NCI-H69 (cell line): ENCODE results near the gene SPATA2L.

Experiments
- DNase-seq: peaks from one replicate; lab custom pipeline; 2025; lab: John Stamatoyannopoulos, UW

Gene SPATA2L

DNA sequence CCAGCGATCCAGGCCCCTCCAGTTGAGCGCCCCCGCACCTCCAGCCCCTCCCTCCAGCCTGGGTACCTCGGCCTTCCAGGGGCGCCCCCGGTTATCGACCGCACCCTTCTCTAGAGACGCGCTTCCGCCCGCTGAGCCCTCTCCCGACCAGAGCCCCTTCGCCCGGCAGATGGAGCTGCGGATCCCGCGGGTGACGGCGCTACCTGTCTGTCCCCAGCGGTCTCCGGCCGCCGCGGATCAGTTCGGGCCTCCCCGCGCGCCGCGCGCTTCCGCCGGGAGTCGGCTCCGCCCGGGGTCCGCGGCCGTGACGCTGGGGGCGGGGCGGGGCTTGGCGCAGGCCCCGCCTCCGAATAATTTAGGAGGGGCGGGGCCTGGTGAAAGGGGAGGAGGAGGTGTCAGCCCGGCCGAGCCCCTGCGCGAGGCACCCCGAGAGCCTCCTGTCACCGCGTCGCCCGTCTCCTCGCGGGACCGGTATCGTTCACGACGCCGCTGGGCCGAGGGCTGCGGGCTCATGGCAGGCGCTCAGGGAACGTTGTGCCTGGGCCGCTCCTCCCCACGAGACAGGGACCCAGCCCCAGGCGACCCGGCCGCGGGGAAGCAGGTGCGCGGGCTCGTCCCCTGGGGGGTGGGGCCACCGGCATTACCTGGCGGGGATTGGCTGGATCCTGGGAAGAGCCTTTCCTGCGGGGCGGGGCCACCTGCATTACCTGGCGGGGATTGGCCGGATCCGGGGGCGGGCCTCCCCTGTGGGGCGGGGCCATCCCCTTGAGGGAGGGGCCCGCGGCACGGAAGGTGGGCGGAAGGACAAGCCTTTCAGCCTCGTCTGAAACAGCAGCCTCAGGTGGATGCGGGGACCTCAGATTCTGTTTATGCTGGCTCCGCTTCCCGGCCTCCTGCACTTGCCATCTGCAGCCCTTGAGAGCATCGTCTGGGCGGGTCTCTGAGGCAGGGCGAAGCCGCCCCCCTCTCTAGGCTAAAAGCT, at the start of gene SPATA2L:
Gene SPATA2L (minus strand): TSS at position 281 of the 982 bp plus-strand sequence. CDS start 473 bp downstream, outside the sequence.
- peak; percentile 96 for DNase-seq

GRCh38 chr16:89749637-89750036, 48.1 kb upstream of the SPATA2L start:
- no peak for DNase-seq

DNA sequence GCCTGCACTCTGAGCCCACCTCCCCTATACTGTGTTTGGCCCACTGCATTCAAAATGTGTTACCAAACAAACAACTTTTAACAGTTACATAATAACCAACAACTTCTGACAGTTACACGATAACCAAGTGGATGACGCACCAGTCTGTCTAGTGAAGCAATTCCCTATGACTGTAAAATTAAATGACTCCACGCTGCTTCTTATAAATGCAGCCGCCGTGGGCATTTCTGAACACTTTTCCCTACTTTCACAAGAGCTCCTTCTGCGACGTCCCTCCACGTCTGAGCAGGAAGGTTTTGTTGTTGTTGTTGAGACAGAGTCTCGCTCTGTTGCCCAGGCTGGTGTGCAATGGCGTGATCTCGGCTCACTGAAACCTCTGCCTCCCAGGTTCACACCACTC, 47.4 kb upstream of the SPATA2L start:
- DNase-seq: no peak

GRCh38 chr16:89748076-89748475, 46.6 kb upstream of the SPATA2L start:
- no peak for DNase-seq

DNA sequence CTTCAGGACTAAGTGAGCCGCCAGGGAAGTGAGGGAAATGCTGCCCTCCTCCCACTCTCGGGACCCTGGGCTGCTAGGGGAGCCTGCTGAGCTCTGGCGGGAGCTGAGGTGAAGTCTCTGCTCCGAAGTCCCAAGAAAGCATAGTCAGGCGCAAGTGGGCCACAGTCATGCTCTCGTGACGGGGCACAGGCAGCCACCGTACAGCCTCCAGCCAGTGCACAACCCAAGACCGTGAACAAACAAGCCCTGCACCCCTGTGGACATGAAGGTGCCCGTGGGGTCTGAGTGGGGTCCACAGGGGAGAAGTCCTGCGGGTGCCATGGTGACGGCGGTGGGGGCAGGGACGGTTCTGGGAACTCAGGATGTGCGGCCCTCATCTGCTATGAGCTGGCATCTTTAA, 44.5 kb upstream of the SPATA2L start:
- no peak for DNase-seq

DNA sequence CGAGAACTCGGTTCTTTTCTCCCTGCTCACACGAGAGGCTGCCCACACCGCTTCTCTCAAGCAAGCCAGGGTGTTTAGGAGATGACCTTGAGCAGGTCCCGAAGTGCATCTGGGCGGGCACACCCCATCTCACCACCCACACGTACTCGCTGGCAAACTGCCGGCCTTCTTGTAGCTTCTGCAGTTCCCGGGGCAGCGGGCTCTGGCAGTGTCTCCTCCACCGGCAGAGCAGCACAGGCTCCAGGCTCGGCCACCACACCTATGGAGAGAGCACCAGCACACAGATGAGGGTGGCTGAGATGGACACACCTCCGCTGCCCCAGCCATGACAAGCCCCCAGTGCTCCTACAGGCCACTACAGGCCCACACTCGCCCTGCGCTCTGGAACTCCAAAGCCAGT, 43.3 kb upstream of the SPATA2L start:
- DNase-seq: no peak

GRCh38 chr16:89742948-89743347, 41.4 kb upstream of the SPATA2L start:
- no peak for DNase-seq

GRCh38 chr16:89741342-89742014, 40.0 kb upstream of the SPATA2L start:
- DNase-seq: no peak

DNA sequence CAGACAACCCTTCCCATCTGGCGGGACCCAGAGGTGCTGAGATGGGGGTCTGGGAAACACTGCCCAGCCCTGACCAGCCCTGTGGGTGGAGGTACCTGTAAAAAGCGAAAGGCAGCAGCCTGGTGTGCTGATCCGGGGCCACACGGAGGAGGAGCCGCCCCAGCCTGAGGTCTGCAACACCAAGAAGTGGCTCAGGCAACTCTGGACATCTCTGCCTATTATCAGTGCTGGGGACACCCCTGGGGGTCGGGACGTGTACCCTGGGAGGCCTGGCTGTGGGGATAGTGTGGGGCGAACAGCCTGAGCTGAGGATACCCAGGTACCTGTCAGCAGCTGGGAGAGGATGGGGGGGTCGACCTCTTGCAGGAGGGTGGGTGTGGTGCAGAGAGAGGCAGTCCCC, 37.9 kb upstream of the SPATA2L start:
- DNase-seq: no peak

- DNase-seq: no peak
These were observed 37.2 kb upstream of the SPATA2L start for GRCh38 chr16:89738538-89739317.

GRCh38 chr16:89738072-89738377, 36.5 kb upstream of the SPATA2L start:
- no peak for DNase-seq

DNA sequence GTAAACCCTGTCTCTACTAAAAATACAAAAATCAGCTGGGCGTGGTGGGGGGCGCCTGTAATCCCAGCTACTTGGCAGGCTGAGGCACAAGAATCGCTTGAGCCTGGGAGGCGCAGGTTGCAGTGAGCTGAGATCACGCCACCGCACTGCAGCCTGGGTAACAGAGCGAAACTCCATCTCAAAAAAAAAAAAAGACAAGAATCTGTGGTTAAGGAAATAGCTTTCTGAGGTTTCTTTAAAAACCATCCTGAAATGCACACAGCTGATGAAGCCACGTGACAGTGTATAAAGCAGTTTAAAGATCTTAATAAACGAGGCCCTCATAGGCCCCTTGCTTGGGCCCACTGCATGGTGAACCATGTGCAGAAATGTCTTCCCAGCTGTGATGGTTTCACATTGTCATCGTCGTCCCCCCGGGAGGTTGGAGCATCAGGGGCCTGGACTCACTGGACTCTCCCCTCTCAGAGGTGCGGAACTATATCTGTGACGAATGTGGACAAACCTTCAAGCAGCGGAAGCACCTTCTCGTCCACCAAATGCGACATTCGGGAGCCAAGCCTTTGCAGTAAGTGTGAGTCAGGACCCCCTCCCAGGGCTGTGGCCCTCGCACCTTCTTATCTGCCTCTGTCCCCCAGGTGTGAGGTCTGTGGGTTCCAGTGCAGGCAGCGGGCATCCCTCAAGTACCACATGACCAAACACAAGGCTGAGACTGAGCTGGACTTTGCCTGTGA, 36.0 kb upstream of the SPATA2L start:
- no peak for DNase-seq

DNA sequence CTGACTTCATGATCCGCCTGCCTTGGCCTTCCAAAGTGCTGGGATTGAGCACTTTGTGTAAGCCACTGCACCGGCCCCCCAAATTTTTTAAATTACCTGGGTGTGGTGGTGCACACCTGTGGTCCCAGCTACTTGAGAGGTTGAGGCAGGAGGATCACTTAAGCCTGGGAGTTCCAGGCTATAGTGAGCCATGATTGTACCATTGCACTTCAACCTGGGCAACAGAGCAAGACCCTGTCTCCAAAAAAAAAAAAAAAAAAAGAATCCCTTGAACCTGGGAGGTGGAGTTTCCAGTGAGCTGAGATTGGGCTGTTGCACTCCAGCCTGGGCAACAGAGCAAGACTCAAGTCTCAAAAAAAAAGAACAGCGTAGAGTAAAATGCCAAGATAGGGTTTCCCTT, 35.0 kb upstream of the SPATA2L start:
- no peak for DNase-seq

GRCh38 chr16:89733792-89734191, 32.3 kb upstream of the SPATA2L start:
- DNase-seq: no peak

- no peak for DNase-seq
These were observed 31.8 kb upstream of the SPATA2L start for GRCh38 chr16:89733322-89733721.

GRCh38 chr16:89732918-89733242, 31.4 kb upstream of the SPATA2L start:
- DNase-seq: no peak

DNA sequence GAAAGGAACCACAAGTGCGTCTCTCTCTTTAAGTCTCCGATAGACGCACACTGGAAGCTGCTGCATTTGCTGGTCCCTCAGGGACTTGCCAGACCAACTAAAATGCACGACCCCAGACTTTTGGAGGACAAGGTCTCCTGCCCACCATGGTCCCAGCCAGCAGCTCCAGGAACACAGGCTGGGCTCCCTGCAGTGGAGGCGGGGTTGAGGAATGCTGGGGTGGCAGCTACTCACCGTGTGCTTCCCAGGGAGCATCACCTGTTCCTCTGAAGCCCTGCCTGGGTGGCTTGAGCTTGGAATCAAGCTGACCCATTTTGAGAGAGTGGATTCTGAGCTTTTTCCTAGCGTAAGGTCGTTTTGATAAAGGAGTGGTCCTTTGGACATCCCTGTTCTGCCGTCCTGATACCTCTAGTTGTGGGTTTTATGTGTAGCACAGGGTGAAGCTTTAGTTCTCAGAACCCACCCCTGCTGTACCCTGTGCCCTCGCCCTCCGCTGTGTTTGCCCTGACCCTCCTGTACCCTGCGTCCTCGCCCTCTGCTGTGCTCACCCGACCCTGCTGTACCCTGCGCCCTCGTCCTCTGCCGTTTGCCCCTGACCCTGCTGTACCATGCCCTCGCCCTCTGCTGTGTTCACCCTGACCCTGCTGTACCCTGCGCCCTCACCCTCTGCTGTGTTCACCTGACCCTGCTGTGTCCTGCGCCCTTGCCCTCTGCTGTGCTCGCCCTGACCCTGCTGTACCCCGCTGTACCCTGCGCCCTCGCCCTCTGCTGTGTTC, 30.8 kb upstream of the SPATA2L start:
- DNase-seq: no peak

- DNase-seq: no peak
These were observed 29.2 kb upstream of the SPATA2L start for GRCh38 chr16:89730610-89731234.

- DNase-seq: peak; percentile 10
These were observed 28.5 kb upstream of the SPATA2L start for GRCh38 chr16:89729863-89730593.

DNA sequence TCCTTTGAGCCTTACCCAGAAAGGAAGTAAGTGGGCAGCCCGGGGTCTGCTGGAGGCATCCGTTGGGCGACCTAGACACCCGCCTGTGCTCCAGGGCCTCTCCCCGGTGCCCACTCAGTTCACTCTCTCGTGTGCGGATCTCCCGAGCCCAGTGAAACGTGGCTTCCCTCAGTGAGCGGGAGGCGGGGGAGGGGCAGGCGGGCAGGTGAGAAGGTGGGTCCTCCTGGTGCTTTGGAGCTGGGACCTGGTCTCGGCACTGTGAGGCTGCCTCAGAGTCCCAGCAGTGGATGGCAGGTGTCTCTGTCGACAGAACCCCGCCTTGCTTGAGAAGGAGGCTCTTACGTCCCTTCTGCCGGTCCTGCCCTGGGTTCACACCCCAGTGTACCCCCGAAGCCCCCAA, 27.8 kb upstream of the SPATA2L start:
- DNase-seq: no peak
